ENCODE measurements around the gene CCDC69.

DNA sequence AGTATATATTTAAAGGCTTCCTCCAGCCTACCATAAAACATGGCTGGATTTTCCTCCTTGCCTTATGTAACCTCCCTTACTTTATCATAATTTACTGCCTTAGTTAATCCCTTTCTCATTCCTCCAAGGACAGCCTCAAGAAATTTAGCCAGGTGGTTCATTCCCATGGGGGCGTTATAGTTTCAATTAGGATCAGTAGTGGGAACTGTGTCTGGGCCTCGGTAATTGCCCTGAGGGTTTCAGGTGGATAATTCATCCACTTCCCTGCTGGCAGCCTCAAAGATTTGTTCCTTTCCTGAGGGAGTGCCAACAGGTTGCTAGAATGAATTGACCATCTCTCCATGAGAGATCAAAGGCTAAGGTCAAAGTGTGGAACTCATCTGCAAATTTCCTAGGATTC lies 24.8 kb upstream of the CCDC69 start:
- TF ChIP-seq POLR2A (IDR thresholded peaks at IDR 0.05; ENCODE audit: low read depth) (no peak), EP300 (IDR thresholded peaks at IDR 0.05) (no peak), POLR2AphosphoS5 (IDR thresholded peaks at IDR 0.05) (no peak)
- TF ChIP-seq, protein P1, sequence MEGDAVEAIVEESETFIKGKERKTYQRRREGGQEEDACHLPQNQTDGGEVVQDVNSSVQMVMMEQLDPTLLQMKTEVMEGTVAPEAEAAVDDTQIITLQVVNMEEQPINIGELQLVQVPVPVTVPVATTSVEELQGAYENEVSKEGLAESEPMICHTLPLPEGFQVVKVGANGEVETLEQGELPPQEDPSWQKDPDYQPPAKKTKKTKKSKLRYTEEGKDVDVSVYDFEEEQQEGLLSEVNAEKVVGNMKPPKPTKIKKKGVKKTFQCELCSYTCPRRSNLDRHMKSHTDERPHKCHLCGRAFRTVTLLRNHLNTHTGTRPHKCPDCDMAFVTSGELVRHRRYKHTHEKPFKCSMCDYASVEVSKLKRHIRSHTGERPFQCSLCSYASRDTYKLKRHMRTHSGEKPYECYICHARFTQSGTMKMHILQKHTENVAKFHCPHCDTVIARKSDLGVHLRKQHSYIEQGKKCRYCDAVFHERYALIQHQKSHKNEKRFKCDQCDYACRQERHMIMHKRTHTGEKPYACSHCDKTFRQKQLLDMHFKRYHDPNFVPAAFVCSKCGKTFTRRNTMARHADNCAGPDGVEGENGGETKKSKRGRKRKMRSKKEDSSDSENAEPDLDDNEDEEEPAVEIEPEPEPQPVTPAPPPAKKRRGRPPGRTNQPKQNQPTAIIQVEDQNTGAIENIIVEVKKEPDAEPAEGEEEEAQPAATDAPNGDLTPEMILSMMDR (IDR thresholded peaks at IDR 0.05) = no peak

All from esophagus muscularis mucosa (tissue), 4 donors.